ENCODE data around the gene CCDC180. TPM values are rescaled to one million over a fixed set of nuclear protein-coding genes. Genes with fewer than 3 reads are reported as not detected.
A peak's percentile ranks its signal among the peaks of the same experiment; 100 is the strongest.

Gene CCDC180
- total and polyA plus RNA-seq, 9 of the 15 experiments (the other 6 are each of a cell fraction or from before 2014, with no cell fraction given), result 0.56 to 4.2 (median 2.5) TPM

DNA sequence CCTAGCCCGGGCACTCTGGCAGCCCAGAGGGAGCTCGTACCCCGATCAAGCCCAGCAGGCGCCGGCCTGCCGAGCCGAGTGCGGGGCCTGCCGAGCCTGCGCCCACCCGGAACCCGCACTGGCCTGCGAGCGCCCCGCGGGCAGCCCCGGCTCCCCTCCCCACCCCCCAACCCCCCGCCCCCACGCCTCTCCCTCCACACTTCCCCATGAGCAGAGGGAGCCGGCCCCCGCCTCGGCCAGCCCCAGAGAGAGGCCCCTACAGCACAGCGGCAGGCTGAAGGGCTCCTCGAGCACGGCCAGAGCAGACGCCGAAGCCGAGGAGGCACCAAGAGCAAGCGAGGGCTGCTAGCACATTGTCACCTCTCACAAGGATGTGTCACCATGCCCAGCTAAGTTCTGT is 36.2 kb upstream of the CCDC180 start (continued):
- TF ChIP-seq, protein P1, sequence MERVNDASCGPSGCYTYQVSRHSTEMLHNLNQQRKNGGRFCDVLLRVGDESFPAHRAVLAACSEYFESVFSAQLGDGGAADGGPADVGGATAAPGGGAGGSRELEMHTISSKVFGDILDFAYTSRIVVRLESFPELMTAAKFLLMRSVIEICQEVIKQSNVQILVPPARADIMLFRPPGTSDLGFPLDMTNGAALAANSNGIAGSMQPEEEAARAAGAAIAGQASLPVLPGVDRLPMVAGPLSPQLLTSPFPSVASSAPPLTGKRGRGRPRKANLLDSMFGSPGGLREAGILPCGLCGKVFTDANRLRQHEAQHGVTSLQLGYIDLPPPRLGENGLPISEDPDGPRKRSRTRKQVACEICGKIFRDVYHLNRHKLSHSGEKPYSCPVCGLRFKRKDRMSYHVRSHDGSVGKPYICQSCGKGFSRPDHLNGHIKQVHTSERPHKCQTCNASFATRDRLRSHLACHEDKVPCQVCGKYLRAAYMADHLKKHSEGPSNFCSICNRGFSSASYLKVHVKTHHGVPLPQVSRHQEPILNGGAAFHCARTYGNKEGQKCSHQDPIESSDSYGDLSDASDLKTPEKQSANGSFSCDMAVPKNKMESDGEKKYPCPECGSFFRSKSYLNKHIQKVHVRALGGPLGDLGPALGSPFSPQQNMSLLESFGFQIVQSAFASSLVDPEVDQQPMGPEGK (CRISPR knock-in tag; IDR thresholded peaks at IDR 0.05; ENCODE audit: borderline replicate concordance), result no peak
- TF ChIP-seq SPI1 (IDR thresholded peaks at IDR 0.05; ENCODE audit: borderline replicate concordance, low read depth, low read length) (0 out of 2 replicates have a peak, but pooled peaks have one; percentile 23), ZNF644 (tag; IDR thresholded peaks at IDR 0.05; ENCODE audit: low read depth) (no peak), MEF2D (tag; conservative IDR thresholded peaks at IDR 0.05; ENCODE audit: low read depth) (no peak), CREB1 (IDR thresholded peaks at IDR 0.05) (no peak), CREB1 (CRISPR knock-in tag; IDR thresholded peaks at IDR 0.05) (no peak), ZNF384 (IDR thresholded peaks at IDR 0.05; ENCODE audit: low read depth, low read length) (no peak), ZBTB43 (CRISPR knock-in tag; IDR thresholded peaks at IDR 0.05) (no peak)

All from K562 (cell line).